K562 (cell line): Measurements from ENCODE around the gene KDM4C. TPM values are rescaled to one million over a fixed set of nuclear protein-coding genes. Genes with fewer than 3 reads are reported as not detected.

ENCODE experiments used
- ATAC-seq: fragments of 200-7000 bp; cut with Tn5 transposase; 3 replicates; pipeline ENCODE4 v1.9.1; 2020; ENCODE audit warnings: moderate library complexity
- BruUV-seq: library from RNA; stranded (reverse); fragments of 400-500 nt; replicated peaks from 2 replicates; lab custom pipeline; 2021; lab: Mats Ljungman, UMichigan
- CTCF ChIA-PET: fragments of 300-600 bp; formaldehyde crosslinking; extraction: SDS; loops from one replicate; lab custom pipeline; 2021; ENCODE audit warnings: low intra/inter-chr PET ratio; lab: Yijun Ruan, JAX
- POLR2A ChIA-PET: fragments of 300-600, 350-650 bp; sonication (Branson Sonifier 250); formaldehyde crosslinking; extraction: SDS; loops from one replicate; lab custom pipeline; 2021; ENCODE audit warnings: antibody characterized with exemption, inconsistent platforms; lab: Yijun Ruan, JAX
- DNase-seq, 4 experiments: peaks; one replicate each; pipeline versions ENCODE4 v3.0.0 to v3.0.0-alpha.2; 2011 to 2018; ENCODE audit warnings: low spot score in 3 of 4, mixed read lengths in 3 of 4; ENCODE audit errors: extremely low read depth in 1 of 4
- FAIRE-seq: peaks from 2 replicates; lab custom pipeline; 2011; peaks lifted over from hg19 to GRCh38; lab: Jason Lieb, UNC
- H2AFZ ChIP-seq: 2 replicates; pipeline ENCODE4 v1.6.0; 2011; ENCODE audit warnings: low read depth, low read length, control low read depth, inconsistent platforms
- H3K27ac ChIP-seq: fragments of 200-600 bp; 3 replicates; pipeline ENCODE4 v1.8.0; 2011; ENCODE audit warnings: low read depth, mild to moderate bottlenecking, control low read depth, inconsistent platforms, low read length, moderate library complexity, mixed read lengths; ENCODE audit errors: extremely low read depth
- H3K27me3 ChIP-seq, 2 experiments: fragments of 300-600 bp in 1 of 2; 2 replicates in 1 of 2; 3 replicates in 1 of 2; pipeline versions ENCODE4 v1.6.0 to v1.8.0; 2011; ENCODE audit warnings: inconsistent platforms in 2 of 2, low read length in 2 of 2, mild to moderate bottlenecking in 1 of 2, mixed read lengths in 1 of 2, moderate library complexity in 1 of 2; ENCODE audit not compliant: control insufficient read depth in 2 of 2, insufficient read depth in 2 of 2
- H3K36me3 ChIP-seq: fragments of 300-600 bp; 3 replicates; pipeline ENCODE4 v1.8.0; 2011; ENCODE audit warnings: mild to moderate bottlenecking, low read length, inconsistent platforms; ENCODE audit not compliant: control insufficient read depth, insufficient read depth
- H3K4me1 ChIP-seq, 2 experiments: fragments of 200-600 bp in 1 of 2; replicated peaks in 1 of 2; 2 replicates in 1 of 2; 3 replicates in 1 of 2; pipeline versions ENCODE4 v1.5.1 to v1.8.0; 2011; ENCODE audit warnings: inconsistent platforms in 2 of 2, low read length in 2 of 2, mild to moderate bottlenecking in 1 of 2, mixed read lengths in 1 of 2, moderate library complexity in 1 of 2; ENCODE audit not compliant: control insufficient read depth in 2 of 2, insufficient read depth in 2 of 2
- H3K4me2 ChIP-seq: 2 replicates; pipeline ENCODE4 v1.6.1; 2011; ENCODE audit warnings: low read length, control low read depth, inconsistent platforms, mixed read lengths; ENCODE audit not compliant: insufficient read depth
- H3K4me3 ChIP-seq: fragments of 200-600 bp; sonication (generic), shearing (Covaris generic); 2 replicates; pipeline ENCODE4 v1.5.1; 2016; ENCODE audit warnings: control low read depth, inconsistent platforms
- H3K79me2 ChIP-seq: fragments of 200-600 bp; 3 replicates; pipeline ENCODE4 v1.8.0; 2011; ENCODE audit warnings: low read length, inconsistent platforms; ENCODE audit not compliant: control insufficient read depth, insufficient read depth
- H3K9ac ChIP-seq, 2 experiments: 2 replicates each; pipeline versions ENCODE4 v1.6.0 to v1.6.1; 2011; ENCODE audit warnings: low read depth in 2 of 2, low read length in 2 of 2, control low read depth in 1 of 2, inconsistent platforms in 1 of 2, mild to moderate bottlenecking in 1 of 2, mixed read lengths in 1 of 2; ENCODE audit not compliant: insufficient read depth in 1 of 2
- H3K9me1 ChIP-seq: one replicate; pipeline ENCODE4 v1.6.0; 2011; ENCODE audit warnings: inconsistent platforms, mild to moderate bottlenecking, low read length, moderate library complexity; ENCODE audit not compliant: control insufficient read depth, insufficient read depth
- H3K9me3 ChIP-seq: replicated peaks from 2 replicates; pipeline ENCODE4 v1.5.1; 2011; ENCODE audit warnings: low read depth, low read length, inconsistent platforms; ENCODE audit not compliant: control insufficient read depth, insufficient read depth
- H4K20me1 ChIP-seq: replicated peaks from 2 replicates; pipeline ENCODE4 v1.6.1; 2011; ENCODE audit warnings: low read length, inconsistent platforms, mixed read lengths; ENCODE audit not compliant: control insufficient read depth, insufficient read depth
- CCAR2 ChIP-seq: fragments of 200-400 bp; formaldehyde crosslinking; IDR thresholded peaks from 2 replicates; pipeline ENCODE4 v1.6.1; 2017; ENCODE audit warnings: mild to moderate bottlenecking, low read depth, low read length
- IRF2 ChIP-seq: sonication (generic); formaldehyde crosslinking; IDR thresholded peaks from 2 replicates; pipeline ENCODE4 v1.8.1; 2022; ENCODE audit warnings: mild to moderate bottlenecking, missing genetic modification reagents
- MCM7 ChIP-seq, 2 experiments: fragments of 450-650 bp; IDR thresholded peaks; 2 replicates each; pipeline ENCODE4 v1.6.1; 2016 to 2018
- NFRKB ChIP-seq: fragments of 450-650 bp; IDR thresholded peaks from 2 replicates; pipeline ENCODE4 v1.6.1; 2016; ENCODE audit warnings: low read depth
- POLR2A ChIP-seq: fragments of 450-650 bp; conservative IDR thresholded peaks from 2 replicates; pipeline ENCODE4 v1.6.1; 2016
- PTBP1 ChIP-seq: fragments of 200-400 bp; formaldehyde crosslinking; IDR thresholded peaks from 2 replicates; pipeline ENCODE4 v1.6.1; 2017; ENCODE audit warnings: low read depth, low read length
- WGBS: fragments of 100-300 bp; shearing (Covaris generic); methylation state at CpG from one replicate; pipeline ENCODE4 v1.1.6; 2016; ENCODE audit warnings: low coverage, mixed read lengths; ENCODE audit not compliant: insufficient coverage; ENCODE audit errors: missing lambda C conversion rate; 5-methylcytosine and 5-hydroxymethylcytosine counted together
- in situ Hi-C: fragments of 300-500 bp; cut with MboI; formaldehyde crosslinking; loops from 4 replicates; pipeline ENCODE4 v1.15.0; 2018; ENCODE audit warnings: inconsistent platforms, mixed read lengths
- intact Hi-C: fragments of 100-400 bp; cut with micrococcal nuclease; formaldehyde crosslinking; loops from 2 replicates; pipeline ENCODE4 v1.14.2; 2022
- polyA plus RNA-seq, 8 experiments: library from polyadenylated mRNA; depleted of rRNA in 4 of 8; stranded (reverse) in 5 of 8; unstranded in 3 of 8; fragments of >200 nt; fragmentation: Nextera tagmentation in 2 of 8; fragmentation: Illumina TruSeq in 1 of 8; extraction: Ambion mirVana in 2 of 8; extraction: Trizol in 1 of 8; gene quantifications; 2 replicates each; pipeline versions ENCODE4 v1.2.1 to v1.2.3, GENCODE V29; 2011 to 2014; ENCODE audit warnings: inconsistent platforms in 1 of 8, missing spikeins in 1 of 8
- total RNA-seq, 7 experiments: library from RNA; depleted of rRNA in 6 of 7; stranded (reverse); fragments of >200 nt in 6 of 7; fragmentation: Illumina TruSeq in 2 of 7; extraction: Trizol in 2 of 7; gene quantifications; 2 replicates each; pipeline versions ENCODE4 v1.2.1 to v1.2.3, GENCODE V29; 2011 to 2021; ENCODE audit warnings: low replicate concordance in 1 of 7
- TF ChIP-seq, protein P1 (sequence below): fragments of 250-450 bp; sonication (Bioruptor Pico); IDR thresholded peaks from 2 replicates; pipeline ENCODE4 v1.4.0; 2020; ENCODE audit warnings: mild to moderate bottlenecking
- TF ChIP-seq, protein P2 (sequence below): sonication (generic); formaldehyde crosslinking; IDR thresholded peaks from 2 replicates; pipeline ENCODE4 v1.8.0; 2022; ENCODE audit warnings: missing genetic modification reagents, mild to moderate bottlenecking, borderline replicate concordance

Gene KDM4C
- total and polyA plus RNA-seq, 9 of the 15 experiments (the other 6 are each of a cell fraction or from before 2014, with no cell fraction given), result 5.4 to 17.0 (median 12.6) TPM

DNA sequence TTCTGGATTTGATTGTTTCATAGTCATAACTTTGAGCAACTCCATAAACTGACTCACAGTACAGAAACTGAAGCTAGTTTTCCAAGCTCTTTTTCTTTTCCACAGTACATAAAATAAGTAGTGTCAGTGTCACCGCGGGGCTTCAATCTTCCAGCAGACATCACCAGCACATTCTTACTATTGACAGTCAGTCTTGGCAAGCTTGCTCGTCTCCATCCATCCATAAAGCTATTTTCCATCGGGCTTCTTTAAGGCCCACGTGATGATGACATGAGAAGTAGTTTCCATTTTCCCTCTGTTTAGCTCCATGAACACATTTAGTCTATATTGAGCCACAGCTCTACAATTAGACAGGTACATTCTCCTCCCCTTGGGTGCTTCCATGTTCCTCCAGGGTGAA lies 443.4 kb downstream of the KDM4C start:
- BruUV-seq, result no TSS peak
- Histone ChIP-seq H3K27me3 (no peaks in the 10 kb centered on the region), H3K9me3 (no peaks in the 10 kb centered on the region), H4K20me1 (no peaks in the 10 kb centered on the region), H3K36me3 (no peaks in the 10 kb centered on the region), H3K9me1 (no peaks in the 10 kb centered on the region), H3K4me3 (no peak overlapping the region), H3K4me2 (no peak overlapping the region), H3K4me1 (no peaks in the 10 kb centered on the region), H3K9ac (no peak overlapping the region), H3K27ac (no peak overlapping the region), H3K79me2 (no peaks in the 10 kb centered on the region), H2AFZ (no peak overlapping the region)
- ChIA-PET CTCF (no interaction called here), POLR2A (no interaction called here)
- TF ChIP-seq NFRKB (no peak), CCAR2 (no peak), MCM7 (IDR thresholded peaks at IDR 0.05) (no peak), PTBP1 (no peak), IRF2 (CRISPR knock-in tag) (no peak), POLR2A (no peak)
- TF ChIP-seq, protein P1, sequence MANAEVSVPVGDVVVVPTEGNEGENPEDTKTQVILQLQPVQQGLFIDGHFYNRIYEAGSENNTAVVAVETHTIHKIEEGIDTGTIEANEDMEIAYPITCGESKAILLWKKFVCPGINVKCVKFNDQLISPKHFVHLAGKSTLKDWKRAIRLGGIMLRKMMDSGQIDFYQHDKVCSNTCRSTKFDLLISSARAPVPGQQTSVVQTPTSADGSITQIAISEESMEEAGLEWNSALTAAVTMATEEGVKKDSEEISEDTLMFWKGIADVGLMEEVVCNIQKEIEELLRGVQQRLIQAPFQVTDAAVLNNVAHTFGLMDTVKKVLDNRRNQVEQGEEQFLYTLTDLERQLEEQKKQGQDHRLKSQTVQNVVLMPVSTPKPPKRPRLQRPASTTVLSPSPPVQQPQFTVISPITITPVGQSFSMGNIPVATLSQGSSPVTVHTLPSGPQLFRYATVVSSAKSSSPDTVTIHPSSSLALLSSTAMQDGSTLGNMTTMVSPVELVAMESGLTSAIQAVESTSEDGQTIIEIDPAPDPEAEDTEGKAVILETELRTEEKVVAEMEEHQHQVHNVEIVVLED, result no peak
- TF ChIP-seq, protein P2, sequence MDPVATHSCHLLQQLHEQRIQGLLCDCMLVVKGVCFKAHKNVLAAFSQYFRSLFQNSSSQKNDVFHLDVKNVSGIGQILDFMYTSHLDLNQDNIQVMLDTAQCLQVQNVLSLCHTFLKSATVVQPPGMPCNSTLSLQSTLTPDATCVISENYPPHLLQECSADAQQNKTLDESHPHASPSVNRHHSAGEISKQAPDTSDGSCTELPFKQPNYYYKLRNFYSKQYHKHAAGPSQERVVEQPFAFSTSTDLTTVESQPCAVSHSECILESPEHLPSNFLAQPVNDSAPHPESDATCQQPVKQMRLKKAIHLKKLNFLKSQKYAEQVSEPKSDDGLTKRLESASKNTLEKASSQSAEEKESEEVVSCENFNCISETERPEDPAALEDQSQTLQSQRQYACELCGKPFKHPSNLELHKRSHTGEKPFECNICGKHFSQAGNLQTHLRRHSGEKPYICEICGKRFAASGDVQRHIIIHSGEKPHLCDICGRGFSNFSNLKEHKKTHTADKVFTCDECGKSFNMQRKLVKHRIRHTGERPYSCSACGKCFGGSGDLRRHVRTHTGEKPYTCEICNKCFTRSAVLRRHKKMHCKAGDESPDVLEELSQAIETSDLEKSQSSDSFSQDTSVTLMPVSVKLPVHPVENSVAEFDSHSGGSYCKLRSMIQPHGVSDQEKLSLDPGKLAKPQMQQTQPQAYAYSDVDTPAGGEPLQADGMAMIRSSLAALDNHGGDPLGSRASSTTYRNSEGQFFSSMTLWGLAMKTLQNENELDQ, result no peak
- 4% methylated on average over 5 of the region's 5 CpGs for WGBS
- ATAC-seq (no peak), FAIRE-seq (no peak), DNase-seq (no peak)
- in situ Hi-C loops, result no loop called here
- intact Hi-C loops, result no loop called here
